Activated CD4-positive, alpha-beta T cell treated with anti-CD3 and anti-CD28 coated beads, Interleukin-2, amount 50 U/mL, for 16 hours (primary cell): ENCODE data around the gene AGAP1.

Experiments used
- DNase-seq: peaks from one replicate; pipeline ENCODE4 v3.0.0-alpha.2; 2020

Gene AGAP1

GRCh38 chr2:235958221-235958930, 464.5 kb downstream of the AGAP1 start:
- no peak for DNase-seq

DNA sequence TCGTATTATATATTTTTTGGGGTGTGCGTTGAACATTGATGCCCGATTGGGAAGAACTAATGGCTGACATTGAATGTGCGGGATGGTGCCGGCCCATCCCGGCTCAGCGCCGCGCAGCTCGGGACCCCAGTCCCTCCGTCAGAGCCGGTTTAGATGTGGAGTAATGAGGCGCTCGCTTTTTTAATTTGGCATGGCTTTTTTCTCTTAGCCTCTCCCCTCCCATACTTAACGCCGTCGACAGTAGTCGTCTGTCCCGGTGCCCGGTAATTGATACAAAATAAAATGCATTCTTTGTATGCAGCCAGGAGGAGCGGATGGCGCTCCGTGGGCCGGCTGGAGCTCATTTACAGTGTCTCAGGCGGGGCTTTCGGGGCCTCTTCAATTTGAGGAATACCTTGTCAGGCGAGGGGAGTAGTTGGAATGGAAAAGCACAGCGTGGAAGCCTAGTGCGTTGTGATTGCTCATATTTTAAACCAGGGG, 465.1 kb downstream of the AGAP1 start:
- DNase-seq: no peak

DNA sequence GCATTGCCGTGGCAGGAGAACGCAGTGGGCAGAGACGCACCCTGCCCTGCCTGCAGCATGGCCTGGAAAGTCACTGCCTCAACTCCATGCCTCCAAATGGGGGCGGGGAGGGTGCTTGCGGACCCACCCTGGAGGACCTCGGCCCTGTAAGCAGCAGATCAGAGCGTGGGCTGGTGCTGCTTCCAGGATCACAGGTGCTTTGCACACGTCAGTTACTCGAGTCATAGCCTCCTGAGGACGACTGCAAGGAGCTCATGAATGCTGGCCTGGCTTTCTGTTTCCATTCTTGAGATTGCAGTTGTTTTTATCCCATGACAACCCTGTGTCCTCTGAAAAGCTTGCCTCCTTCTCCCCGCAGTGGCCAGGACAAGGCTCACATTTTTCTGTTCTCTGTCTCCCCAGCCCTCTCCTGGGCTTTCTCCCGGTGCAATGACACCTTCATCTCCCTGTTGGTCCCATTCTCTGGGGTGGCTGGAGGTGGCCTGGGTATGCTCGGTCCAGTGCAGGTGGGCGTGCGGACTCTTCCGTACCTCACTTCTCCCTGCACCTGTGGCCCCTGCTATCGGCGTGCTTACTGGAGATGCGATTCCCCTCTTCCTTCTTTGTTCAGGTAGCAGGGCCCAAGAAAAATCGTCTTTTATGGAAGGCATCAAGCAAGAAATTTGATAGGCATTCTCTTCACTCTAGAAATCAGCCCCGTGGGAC, 466.3 kb downstream of the AGAP1 start:
- no peak for DNase-seq

- no peak for DNase-seq
Measured at GRCh38 chr2:235960716-235961640, 467.1 kb downstream of the AGAP1 start.

DNA sequence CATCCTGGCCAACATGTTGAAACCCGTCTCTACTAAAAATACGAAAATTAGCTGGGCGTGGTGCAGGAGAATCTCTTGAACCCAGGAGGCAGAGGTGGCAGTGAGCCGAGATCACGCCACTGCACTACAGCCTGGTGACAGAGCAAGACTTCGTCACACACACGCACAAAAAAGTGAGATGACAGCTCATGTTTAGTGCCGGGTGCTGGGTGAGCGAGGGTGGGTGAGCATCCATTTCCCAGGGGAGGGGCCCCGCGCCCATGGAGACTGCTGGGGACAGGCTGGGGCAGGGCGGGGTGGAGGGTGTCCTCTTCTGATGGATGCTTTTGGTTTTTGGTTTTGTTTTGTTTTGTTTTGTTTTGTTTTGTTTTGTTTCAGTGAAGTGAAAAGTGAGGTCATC, 467.9 kb downstream of the AGAP1 start:
- no peak for DNase-seq

- no peak for DNase-seq
Measured at GRCh38 chr2:235963853-235964577, 470.2 kb downstream of the AGAP1 start.

GRCh38 chr2:235964787-235965390, 471.0 kb downstream of the AGAP1 start:
- DNase-seq: no peak

DNA sequence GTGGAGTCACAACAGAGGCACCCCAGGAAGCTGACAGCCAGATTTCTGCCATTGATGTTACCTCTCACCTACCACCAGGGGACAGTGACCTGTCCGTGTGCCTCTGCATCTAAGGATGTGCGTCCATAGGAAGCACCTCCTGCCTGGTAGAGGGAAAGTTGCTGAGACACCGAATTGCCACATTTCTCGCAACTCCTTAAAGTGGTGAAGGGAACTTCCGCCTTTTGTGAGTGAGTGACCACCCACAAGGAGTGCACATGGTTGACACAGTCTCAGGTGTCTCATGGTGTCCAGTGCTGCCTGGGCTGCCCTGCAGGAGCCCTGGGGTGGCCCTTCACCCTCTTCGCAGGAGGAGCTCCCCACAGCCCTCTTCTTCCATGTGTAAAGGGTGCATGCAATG, 472.6 kb downstream of the AGAP1 start:
- DNase-seq: no peak

DNA sequence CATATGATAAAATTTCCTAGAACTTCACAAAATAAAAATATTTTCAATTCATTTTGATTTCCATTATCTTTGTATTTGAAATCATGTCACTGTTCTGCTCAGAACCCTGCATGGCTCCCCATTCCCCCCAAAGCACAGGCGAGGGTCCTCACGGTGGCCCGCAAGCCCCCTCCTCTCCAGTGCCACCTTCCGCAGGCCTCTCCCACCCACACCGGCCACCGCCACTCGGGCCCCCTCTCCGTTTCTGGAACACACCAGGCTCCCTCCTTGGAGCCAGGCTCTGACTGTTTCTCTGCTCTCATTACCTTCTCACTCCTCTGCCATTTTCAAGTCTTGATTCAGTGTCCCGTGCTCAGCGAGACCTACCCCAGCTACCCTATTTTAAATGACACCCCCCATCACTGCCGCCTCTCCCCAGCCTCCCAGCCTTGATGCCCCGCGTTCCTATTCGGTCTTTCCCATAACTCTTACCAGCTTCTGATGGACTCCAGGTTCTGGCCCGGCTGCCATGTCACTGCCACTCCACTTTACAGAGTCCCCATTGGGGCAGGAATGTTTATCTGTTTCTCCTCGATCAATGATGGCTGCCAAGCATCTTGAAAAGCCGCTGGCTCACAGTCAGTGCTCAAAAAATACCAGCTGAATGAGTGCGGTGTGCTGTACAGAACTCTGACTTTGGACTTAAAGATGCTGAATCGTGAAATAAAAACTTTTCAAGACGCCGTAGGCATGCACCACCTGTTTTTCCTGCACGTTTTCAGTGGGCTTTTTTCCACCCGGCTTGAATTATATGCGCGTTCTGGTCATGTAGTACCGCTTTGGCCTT, 473.3 kb downstream of the AGAP1 start:
- DNase-seq: no peak

- DNase-seq: no peak
Measured at GRCh38 chr2:235968155-235968554, 474.3 kb downstream of the AGAP1 start.

DNA sequence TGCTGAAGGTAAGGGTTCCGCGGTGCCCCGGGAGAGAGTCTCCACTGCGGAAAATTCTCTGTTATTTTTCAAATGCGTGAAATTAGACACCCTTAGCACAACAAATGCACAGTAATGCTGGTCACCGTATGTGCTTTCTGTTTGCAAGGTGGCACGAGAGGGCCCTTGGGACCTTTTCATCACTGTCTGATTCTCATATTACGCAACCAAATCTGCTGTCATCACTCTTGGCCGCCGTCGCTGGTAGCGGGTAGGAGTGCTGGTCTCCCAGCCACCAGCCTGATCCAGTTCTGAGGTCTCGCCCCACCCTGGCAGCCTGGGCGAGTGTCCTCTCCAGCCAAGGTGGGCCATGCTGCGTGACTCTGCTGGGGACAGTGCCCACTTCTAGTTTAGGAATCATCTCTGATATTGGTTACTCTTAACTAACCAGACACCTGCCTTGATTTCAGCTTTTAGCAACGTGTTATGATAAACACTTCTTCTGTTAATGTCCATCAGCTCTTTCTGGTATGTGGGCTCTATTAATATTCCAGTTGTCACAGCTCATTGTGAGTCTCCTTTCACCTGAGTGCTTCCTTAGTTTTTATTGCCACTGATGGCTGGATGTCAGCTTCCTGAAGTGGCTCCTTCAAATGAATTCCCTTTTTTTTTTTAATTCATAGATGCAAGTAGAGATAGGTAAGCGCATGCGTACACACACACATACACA, 474.9 kb downstream of the AGAP1 start:
- no peak for DNase-seq

DNA sequence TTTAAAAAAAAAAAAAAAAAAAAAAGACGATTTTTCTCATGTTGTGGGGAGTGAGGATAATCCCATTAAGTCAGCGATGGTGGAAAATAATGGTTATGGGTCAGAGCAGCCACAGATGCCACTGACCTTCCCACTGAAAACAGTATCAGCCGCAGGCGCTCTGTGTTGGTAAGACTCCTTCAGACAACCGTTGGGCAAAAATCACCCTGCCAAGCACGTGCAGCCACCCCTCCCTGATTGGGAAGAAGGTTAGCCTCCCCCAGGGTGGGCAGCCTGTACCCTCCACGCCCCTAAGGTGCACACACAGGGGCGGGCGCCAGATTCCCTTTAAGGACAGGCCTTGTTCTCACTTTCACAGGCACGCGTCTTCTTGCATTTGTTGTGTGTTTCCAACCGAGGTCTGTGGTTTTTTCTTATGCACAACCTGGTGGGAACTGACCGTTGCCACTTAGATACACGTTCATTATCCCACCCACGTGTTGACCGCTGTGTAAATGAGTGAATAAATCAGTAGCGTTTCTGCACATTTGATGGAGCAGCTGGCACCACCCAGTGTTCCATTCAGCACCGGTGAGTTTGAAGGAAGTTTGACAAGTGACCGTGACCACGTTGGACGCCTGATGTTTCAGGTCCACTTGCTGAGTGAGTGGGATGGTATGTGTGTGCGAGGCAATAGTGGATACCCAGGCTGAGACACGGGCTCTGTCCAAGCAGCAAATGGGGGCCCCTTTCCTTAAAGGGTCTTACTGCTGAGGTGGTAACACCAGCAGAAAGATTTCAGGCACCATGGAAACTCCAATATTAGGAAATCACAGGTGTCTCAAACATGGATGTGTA, 476.6 kb downstream of the AGAP1 start:
- no peak for DNase-seq

GRCh38 chr2:235976516-235976915, 482.7 kb downstream of the AGAP1 start:
- no peak for DNase-seq

GRCh38 chr2:235976956-235977355, 483.1 kb downstream of the AGAP1 start:
- no peak for DNase-seq

GRCh38 chr2:235977445-235977844, 483.6 kb downstream of the AGAP1 start:
- DNase-seq: no peak

GRCh38 chr2:235978022-235978421, 484.2 kb downstream of the AGAP1 start:
- DNase-seq: no peak

DNA sequence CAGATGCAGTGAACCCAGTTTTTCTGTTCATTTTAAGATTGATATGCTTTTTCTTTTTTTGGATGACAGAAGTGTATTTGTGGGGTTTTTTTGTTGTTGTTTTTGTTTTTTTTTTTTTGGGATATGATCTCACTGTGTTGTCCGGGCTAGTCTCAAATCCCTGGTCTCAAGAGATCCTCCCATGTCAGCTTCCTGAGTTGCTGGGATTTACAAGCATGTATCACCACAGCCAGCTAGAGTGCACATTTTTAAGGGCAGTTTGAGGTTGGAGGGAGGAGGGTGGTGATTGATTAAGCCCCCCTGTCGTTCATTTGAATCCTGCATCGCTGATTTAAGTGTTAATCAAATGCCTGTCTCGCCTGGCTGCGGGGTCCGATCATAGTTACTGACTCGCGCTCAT, 485.2 kb downstream of the AGAP1 start:
- DNase-seq: no peak

DNA sequence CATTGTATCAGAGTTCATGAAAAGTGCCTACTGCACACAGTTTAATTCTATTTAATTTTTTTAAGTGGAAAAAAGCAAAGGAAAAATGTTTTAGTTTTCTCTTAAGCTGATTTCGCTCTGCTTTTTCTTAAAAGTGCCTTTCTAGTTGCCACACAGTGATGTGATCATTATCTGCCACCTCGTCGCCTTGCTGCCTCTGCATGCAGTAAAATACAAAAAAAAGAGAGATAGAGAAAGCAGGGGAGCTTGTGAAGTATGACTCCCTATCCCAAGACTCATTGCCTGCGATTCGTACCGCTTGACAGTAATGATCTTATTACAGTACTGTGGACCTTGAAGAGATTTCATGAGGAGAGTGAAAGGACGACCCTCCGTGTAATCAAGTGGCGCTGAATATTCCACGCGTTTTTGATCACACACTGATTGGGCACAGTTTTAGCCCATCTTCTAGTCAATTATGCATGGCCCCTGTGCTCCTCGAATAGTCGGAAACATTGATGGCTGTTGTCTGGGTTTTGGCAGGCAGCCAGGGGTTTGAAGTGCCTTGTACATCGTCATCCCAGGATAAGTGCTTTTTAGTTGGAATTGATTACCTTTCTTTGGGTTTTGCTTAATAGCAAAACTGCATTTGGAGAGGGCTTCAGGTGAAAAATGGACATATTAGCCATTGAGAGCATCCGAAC, 486.1 kb downstream of the AGAP1 start:
- DNase-seq: no peak

DNA sequence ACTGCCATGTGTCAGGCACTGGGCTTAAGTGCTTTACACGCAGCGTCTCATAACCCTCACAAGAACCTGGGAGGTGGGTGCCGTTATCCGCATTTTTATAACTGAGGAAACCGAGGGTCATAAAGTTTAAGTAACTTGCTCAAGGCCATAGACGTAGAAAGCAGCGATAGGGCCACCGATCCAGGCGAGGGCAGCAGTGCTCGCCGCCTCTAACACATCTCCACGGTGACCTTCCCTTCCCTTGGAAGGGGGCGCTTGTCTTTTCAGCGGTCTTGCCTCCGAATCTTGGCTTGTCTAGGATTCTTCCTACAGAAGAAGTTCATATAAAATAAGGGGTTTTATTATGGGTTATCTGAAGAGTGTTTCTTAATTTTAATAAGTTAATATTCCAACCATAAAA, 487.8 kb downstream of the AGAP1 start:
- no peak for DNase-seq
